Kidney epithelial cell (primary cell): Measurements from ENCODE around the gene PTPRO. TPM values are rescaled to one million over a fixed set of nuclear protein-coding genes. Genes with fewer than 3 reads are reported as not detected.

Experiments used
- DNase-seq: peaks from one replicate; pipeline ENCODE4 v3.0.0-alpha.2; 2010; ENCODE audit warnings: low read depth
- H3K27me3 ChIP-seq: 2 replicates; pipeline ENCODE4 v1.6.0; 2011; ENCODE audit warnings: low read length; ENCODE audit not compliant: control insufficient read depth, insufficient read depth
- H3K36me3 ChIP-seq: 2 replicates; pipeline ENCODE4 v1.5.1; 2011; ENCODE audit warnings: low read length; ENCODE audit not compliant: control insufficient read depth, insufficient read depth
- H3K4me3 ChIP-seq: 2 replicates; pipeline ENCODE4 v1.5.1; 2011; ENCODE audit warnings: low read depth, mild to moderate bottlenecking, control low read depth, low read length
- total RNA-seq: library from RNA; depleted of rRNA; stranded (reverse); fragments of >200 nt; gene quantifications from 2 replicates; pipeline ENCODE4 v1.2.3, GENCODE V29; 2015
- TF ChIP-seq, protein P1 (sequence below): IDR thresholded peaks from 2 replicates; pipeline ENCODE4 v1.5.1; 2011; ENCODE audit warnings: mild to moderate bottlenecking, moderate library complexity, low read length, control low read depth, inconsistent platforms; ENCODE audit not compliant: insufficient read depth, poor library complexity, severe bottlenecking

Gene PTPRO
- total RNA-seq, 1 donor from 2014 or later, result 3.7 TPM

DNA sequence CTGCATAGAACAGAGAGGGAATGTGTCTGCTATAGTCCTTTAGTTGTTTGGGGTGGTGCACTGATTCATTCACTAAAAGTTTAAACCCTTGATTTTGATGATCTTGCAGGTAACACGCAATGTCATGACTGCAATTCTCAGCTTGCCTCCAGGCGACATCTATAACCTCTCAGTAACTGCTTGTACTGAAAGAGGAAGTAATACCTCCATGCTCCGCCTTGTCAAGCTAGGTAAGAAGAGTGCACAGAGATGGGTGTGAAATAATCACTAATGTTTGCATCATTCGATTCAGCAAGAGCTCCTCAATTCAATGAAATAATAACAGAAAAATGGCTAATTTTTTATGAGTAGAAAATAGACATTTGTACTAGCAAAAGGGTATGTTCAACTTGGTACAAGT, 203.7 kb downstream of the PTPRO start:
- DNase-seq, result no peak
- H3K36me3 ChIP-seq, result no peaks in the 10 kb centered on the region
- TF ChIP-seq, protein P1, sequence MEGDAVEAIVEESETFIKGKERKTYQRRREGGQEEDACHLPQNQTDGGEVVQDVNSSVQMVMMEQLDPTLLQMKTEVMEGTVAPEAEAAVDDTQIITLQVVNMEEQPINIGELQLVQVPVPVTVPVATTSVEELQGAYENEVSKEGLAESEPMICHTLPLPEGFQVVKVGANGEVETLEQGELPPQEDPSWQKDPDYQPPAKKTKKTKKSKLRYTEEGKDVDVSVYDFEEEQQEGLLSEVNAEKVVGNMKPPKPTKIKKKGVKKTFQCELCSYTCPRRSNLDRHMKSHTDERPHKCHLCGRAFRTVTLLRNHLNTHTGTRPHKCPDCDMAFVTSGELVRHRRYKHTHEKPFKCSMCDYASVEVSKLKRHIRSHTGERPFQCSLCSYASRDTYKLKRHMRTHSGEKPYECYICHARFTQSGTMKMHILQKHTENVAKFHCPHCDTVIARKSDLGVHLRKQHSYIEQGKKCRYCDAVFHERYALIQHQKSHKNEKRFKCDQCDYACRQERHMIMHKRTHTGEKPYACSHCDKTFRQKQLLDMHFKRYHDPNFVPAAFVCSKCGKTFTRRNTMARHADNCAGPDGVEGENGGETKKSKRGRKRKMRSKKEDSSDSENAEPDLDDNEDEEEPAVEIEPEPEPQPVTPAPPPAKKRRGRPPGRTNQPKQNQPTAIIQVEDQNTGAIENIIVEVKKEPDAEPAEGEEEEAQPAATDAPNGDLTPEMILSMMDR, result no peak
- no peaks in the 10 kb centered on the region for H3K27me3 ChIP-seq
- no peak overlapping the region for H3K4me3 ChIP-seq

DNA sequence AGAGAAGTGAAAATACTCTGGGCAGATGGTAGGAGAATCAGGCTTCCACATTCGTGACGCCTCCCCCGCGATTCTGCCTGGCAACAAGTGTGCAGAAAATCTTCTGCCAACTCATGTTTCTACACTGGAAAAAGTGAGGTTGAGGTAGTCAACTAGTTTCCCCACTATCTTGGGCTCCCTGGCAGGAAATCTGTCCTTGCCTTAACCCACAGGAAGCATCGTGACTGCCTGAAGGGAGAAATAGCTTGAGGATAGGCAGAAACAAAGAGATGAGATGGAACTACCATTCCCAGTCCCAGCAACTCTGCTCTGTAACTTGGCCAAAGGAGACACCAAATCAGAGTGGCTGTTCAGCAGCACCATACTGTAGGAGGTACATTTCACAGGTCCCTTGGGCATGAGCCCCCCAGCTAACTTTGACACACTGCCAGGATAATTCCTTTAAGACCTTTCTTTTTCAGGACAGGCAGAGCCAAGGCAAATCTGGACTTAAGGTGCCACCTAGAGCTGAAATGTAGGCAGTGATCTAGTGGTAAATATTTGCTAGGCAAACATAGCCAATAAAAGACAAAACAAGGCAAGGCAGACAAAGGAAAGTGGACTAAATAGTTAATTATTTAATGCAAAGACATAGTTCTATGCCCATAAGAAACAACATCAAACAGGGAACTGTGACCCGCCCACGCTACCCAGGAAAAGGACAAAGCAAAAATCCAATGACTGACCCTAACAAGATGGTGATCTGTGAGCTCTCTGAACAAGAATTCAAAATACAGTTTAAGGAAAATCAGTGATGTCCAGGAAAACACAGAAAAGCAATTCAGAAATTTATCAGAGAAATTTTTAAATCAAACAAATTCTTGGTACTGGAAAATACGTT, 205.1 kb downstream of the PTPRO start:
- H3K27me3 ChIP-seq, result no peaks in the 10 kb centered on the region
- TF ChIP-seq, protein P1, result peak; percentile 18
- no peak for DNase-seq

DNA sequence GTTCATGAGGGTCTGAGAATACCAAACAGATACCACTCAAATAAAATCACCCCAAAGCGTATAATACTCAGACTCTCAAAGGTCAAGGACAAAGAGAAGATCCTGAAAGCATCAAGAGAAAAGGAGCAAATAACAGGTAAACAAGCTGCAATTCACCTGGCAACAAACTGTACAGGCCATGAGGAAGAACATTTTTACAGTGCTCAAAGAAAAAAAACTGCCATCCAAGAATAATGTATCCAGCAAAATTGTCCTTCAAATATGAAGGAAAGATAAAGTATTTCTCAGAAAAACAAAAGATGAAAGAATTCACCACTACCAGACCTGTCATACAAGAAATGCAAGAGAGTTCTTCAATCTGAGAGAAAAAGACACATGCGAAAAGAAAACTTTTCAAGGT, 206.4 kb downstream of the PTPRO start:
- TF ChIP-seq, protein P1, result no peak
- DNase-seq, result no peak
- H3K4me3 ChIP-seq, result no peak overlapping the region
- H3K36me3 ChIP-seq, result no peaks in the 10 kb centered on the region
- H3K27me3 ChIP-seq, result no peaks in the 10 kb centered on the region

More for the DNA sequence above, 205.1 kb downstream of the PTPRO start:
- Histone ChIP-seq H3K36me3 (no peaks in the 10 kb centered on the region), H3K4me3 (no peak overlapping the region)

DNA sequence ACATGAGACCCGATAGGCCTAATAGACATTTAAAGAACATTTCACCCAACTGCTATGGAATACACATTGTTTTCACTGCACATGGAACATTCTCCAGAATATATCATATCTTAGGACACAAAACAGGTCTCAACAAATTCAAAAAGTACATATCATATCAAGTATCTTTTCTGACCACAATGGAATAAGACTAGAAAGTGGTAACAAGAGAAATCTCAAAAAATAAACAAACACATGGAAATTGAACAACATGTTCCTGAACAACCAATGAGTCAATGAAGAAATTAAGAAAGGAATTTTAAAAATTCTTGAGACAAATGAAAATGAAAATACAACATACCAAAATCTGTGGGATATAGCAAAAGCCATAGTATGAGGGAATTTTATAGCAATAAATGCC, 208.1 kb downstream of the PTPRO start:
- DNase-seq, result no peak
- no peak overlapping the region for H3K4me3 ChIP-seq
- TF ChIP-seq, protein P1, result no peak
- H3K36me3 ChIP-seq, result no peaks in the 10 kb centered on the region
- no peaks in the 10 kb centered on the region for H3K27me3 ChIP-seq

DNA sequence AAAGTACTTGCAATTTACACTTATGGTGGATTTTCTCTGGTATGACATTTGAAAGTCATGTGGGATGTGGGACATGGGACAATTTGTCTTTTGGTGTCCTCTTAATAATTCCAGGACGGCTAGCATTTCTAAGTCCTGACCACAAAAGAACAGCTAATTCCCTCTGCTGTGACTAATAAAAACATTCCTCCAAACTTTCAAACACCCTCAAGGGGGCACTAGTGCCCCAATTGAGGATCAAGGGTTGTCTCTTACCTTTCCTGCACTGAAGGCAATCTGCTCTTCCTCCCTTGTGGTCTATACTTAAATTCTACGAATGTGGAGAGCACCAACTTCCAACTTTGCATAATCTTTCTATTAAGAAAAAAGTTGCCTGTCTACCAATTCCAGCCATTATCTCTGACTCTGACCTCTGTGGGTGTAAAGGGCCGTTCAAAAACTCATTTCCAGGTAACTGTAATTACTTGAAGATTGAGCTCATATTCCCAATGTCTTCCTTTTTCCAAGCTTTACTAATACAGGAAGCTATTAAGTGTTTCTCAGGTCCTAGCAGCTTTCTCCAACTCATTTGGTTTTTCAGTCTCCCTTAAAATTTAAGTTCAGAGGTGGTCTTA, 210.2 kb downstream of the PTPRO start:
- Histone ChIP-seq H3K4me3 (no peak overlapping the region), H3K27me3 (no peaks in the 10 kb centered on the region), H3K36me3 (no peaks in the 10 kb centered on the region)
- TF ChIP-seq, protein P1, result peak; percentile 57
- DNase-seq, result peak; percentile 19
